SK-MEL-5 (cell line): Measurements from ENCODE around the gene UTP4. TPM values are rescaled to one million over a fixed set of nuclear protein-coding genes. Genes with fewer than 3 reads are reported as not detected.

Experiments
- DNase-seq: peaks from one replicate; pipeline ENCODE4 v3.0.0-alpha.2; 2016; ENCODE audit warnings: low read depth, low spot score
- in situ Hi-C: cut with HindIII; loops from 2 replicates; pipeline ENCODE4 v1.10.0; 2016; ENCODE audit warnings: low sequenced_read_pairs, high pct_unique_total_duplicates, low pct_unique_long_range_greater_than_20kb
- total RNA-seq: library from RNA; depleted of rRNA; stranded (reverse); fragments of >200 nt; shearing (Covaris generic); gene quantifications from 2 replicates; pipeline ENCODE4 v1.2.3, GENCODE V29; 2014

Gene UTP4
- total RNA-seq, 1 experiment from 2014 or later: 24.7 TPM

DNA sequence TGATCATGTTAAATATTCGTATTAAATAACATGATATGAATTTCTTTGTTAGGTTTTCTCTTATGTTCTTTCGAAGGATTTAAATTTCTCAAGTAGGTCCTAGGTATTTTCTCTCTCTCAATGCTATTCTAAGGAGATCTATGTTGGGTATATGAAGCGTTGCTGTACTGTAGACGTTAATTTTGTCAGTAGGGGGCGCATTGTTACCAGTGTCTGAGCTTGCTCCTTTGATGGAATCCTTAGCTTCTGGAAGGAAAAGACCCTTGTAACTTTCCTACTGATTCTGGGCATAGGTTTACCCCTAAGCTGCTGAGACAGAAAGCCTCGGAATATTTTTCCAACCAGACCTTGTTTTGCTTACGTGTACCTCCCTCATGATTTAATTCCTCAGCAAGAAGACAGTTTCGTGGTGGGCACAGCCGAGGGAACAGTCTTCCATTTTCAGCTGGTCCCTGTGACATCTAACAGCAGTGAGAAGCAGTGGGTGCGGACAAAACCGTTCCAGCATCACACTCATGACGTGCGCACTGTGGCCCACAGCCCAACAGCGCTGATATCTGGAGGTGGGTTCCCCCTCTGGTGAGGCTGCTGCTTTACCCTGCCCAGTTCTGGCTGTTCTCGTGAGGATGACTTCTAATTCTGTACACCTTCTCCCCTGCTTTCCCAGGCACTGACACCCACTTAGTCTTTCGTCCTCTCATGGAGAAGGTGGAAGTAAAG is 17.9 kb downstream of the UTP4 start:
- in situ Hi-C loops: no loop called here
- peak; percentile 80 for DNase-seq

DNA sequence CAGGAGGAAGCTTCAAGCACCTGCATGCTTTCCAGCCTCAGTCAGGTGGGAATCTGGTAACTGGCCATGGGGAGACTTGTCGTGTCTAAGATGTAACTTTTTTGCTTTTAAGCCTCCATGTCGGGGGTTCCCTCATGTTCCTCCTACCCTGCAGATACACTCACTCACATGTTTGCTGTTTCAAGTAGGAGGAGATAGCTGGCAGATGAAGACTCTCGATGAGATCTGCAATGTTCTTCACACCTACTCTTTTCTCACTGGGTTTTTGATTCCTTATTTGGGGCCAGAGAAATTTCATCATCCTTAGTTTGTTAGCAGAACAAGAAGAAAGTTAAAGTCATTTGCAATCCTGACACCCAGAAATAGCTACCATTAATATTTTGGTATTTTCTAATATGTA is 24.7 kb downstream of the UTP4 start:
- in situ Hi-C loops: no loop called here
- no peak for DNase-seq

- DNase-seq: no peak
- in situ Hi-C loops: no loop called here
These were observed 27.7 kb downstream of the UTP4 start for GRCh38 chr16:69160192-69160591.

DNA sequence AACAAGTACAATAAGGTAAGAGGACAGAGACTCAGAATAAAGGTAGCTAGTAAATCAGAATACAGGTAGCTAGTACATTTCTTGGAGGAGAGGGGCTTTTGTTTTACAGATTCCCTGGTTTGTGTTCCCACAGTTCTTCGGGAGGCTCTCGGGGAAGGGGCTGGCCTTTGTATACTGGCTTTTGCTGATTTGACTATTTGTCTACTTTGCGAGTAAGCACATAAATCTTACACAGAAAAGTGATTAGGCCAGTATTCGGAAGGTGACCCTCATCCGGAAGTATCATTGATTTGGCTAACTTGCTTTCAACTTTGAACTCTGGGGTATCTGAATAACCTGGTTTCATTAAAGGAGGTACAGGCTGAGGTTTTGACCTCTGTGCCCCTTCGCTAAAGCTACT is 33.1 kb downstream of the UTP4 start:
- in situ Hi-C loops: no loop called here

DNA sequence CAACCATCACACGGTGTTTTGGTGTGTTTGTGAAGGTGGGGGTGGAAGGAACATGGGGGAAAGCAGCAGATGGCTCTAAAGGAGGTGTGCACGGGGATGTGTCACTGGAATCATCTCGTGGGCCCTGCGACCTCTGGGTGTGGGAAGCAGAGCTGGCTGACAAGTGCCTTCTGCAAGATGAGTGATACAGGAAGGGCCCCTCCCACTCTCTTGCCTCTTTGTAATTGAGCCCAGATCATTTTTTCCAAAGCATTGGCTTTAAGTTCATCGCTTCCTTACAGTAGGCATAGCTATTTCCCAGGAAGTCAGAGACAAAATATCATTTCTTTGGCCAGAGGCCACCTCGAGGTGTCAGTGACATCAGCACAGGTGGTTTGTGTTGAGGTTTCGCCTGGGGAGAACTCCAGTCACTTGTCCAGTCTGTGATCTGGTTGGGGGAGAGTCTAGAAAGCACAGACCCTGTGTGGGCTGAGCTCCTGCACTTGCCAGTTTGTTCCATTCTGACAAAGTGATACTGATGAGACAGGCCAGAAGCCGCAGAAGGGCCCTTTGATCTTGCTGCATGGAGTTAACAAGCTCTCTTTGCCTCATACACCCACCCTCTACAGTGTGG is 33.9 kb downstream of the UTP4 start:
- peak; percentile 8 for DNase-seq
- in situ Hi-C loops: no loop called here

More for the DNA sequence above, 33.1 kb downstream of the UTP4 start:
- DNase-seq: no peak

- in situ Hi-C loops: no loop called here
These were observed 34.8 kb downstream of the UTP4 start for GRCh38 chr16:69166946-69167930.

DNA sequence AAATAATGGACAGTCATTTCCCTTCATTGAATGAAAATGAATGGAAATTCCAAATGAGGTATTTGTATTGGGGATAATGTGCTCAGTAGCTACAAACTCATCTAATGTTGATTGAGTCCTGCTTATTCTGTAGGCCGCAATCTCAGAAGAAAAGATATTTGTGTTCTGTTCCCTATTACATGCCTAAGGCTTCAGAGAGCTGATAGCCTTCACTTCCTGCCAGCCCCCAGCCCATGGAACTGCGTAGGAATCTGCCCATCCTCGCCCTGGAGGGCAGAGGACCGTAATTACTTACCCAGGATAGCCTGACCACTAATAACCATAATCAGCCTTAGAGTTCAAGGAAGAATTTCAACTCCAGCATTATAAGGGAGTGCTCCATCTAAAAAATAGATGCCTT is 36.6 kb downstream of the UTP4 start:
- DNase-seq: peak; percentile 11
- in situ Hi-C loops: no loop called here

More at GRCh38 chr16:69166946-69167930, 34.8 kb downstream of the UTP4 start:
- peak; percentile 22 for DNase-seq

DNA sequence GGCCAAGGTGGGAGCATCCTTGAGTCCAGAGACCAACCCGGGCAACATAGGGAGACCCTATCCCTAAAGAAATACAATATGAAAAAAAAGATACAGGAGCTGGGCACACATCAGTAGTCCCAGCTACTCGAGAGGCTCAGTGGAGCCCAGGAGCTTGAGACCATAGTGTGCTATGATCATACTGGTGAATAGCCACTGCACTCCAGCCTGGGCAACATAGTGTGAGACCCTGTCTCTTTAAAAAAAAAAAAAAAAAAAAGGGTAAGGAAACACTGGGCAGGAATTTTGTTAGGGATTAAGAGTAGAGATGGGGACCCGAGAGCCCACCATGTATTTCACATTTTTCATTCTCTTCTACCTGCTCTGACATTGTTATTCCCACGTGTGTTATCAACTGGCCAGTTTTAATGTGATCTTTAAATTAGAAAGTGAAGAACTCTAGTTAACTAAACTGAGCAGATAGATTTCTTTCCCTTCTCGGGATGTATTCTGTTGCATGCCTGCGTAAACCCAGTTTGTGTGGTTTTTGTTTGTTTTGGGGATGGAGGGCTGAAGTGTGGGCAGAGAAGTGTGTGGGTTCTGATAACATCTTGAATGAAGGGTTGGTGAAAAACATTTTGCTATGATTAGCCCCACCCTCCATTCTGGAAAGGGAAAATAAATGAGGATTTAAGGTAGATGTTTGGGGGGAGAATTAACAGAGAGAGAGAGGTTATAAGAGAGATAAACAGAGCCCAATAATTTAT is 37.3 kb downstream of the UTP4 start:
- no peak for DNase-seq
- in situ Hi-C loops: no loop called here

DNA sequence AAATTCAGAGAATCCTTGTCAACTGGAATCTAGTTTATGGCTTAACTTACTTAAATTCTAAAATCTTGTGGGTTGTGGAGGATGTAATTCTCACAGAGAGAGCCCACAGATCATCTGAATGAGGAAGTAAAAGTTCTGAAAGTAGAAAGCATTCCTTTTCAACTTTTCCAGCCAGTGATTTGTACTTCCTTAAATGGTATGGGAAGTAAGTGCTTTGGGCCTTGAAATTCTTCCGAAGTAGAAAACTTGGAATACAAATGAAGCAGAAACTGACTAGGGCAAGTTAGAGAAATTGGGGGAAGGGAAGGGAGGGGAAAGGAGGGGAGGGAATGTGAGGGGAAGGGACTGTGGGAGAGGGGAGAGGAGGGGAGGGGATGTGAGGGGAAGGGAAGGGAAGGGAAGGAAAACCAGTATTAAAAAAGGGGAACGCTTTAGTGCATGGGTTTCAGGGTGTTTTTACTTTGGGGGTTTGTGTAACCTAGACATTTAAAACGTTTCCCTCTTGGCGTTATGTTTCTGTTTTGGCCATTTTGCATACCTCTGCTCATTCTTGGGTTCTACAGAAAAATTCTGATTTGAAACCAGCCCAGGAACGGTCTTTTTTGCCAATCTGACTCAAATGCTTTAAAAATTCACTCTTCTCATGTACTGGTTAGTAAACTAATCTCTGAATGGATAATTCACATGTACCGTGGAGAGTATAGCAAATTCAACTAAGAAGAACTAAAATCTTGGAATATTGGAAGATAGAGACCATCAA is 39.1 kb downstream of the UTP4 start:
- DNase-seq: no peak
- in situ Hi-C loops: no loop called here

DNA sequence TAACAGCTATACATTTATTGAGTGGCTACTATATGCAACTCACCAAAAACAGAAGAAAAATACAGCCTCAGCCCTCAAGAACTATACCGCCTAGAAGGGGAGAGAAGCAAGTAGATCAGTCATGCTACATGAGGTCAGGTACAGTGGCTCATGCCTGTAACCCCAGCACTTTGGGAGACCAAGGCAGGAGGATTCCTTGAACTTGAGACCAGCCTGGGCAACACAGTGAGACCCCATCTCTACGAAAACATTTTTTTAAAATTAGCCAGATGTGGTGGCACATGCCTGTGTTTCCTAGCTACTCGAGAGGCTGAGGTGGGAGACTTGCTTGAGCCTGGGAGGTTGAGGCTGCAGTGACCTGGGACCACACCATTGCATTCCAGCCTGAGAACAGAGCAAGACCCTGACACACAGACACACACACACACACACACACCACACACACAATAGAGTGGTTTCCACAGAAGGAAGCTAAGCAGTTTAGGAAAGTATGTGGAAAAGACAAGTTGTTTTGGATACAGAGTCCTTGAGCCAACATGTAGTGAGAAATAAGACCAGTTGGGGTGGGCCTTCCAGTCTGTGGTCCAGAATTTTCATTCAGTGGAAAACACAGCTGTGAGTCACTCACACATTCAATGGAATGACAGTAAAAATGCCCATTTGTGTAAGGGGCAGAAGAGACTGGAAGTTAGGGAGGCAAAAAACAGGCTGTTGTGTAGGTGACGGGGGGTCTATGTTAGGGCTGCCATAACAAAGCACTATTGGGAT is 43.8 kb downstream of the UTP4 start:
- DNase-seq: no peak
- in situ Hi-C loops: no loop called here

GRCh38 chr16:69179328-69180010 is 47.0 kb downstream of the UTP4 start:
- in situ Hi-C loops: no loop called here

GRCh38 chr16:69180011-69180338 is 47.5 kb downstream of the UTP4 start:
- in situ Hi-C loops: no loop called here
- DNase-seq: no peak

More at GRCh38 chr16:69179328-69180010, 47.0 kb downstream of the UTP4 start:
- peak; percentile 62 for DNase-seq

DNA sequence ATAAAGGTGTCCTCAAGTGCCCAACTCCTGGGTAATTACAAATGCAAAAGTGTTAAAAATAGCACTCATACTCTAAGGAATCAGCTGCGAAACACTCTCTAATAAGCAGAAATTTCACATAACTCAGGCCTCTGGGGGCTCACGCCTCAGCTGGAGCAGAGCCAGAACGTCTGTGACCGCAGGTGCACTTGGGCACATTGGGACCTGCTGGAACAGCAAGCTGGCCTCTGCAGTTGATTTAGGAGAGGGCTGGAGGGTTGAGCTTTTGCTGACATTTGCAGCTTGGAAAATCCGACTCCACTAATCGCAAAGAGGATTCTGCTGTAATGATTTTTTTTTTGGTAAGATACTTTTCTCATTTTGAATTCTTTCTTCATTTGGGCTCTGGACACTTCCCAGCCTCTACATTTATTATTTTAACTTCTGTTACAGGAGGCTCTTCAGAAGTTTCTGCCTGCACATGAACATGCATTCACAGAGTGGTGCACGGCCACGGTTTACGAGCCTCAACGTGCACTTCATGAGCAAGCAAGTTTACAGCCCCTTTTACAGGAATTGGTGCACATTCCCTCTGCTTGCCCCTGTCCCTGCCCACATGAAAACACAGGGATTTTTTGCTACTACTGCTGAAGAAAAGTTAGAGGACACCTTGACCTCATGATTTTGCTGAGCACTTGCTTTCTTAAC is 50.4 kb downstream of the UTP4 start:
- DNase-seq: no peak
- in situ Hi-C loops: no loop called here

GRCh38 chr16:69186642-69187445 is 54.4 kb downstream of the UTP4 start, which contains the start of gene SNTB2:
Gene SNTB2 (plus strand): TSS chr16:69187164. CDS start chr16:69187167, 3 bp downstream.
- peak; percentile 88 for DNase-seq
- in situ Hi-C loops: no loop called here
